Stimulated activated CD8-positive, alpha-beta memory T cell treated with anti-CD3 and anti-CD28 coated beads, Interleukin-15, amount 100 ng/mL, for 24 hours (primary cell): Measurements from ENCODE around the gene GLB1L.
"Not testable (repeated sequence)": the region's sequence is repeated elsewhere in the genome, so short reads cannot be mapped to it uniquely, and the experiment has no call there.

ENCODE experiments used
- DNase-seq: peaks from one replicate; pipeline ENCODE4 v3.0.0-alpha.2; 2020; ENCODE audit warnings: low read depth

The GLB1L gene

GRCh38 chr2:219280651-219281050 lies 35.4 kb upstream of the GLB1L start:
- DNase-seq: no peak

GRCh38 chr2:219279916-219280516 lies 34.8 kb upstream of the GLB1L start:
- DNase-seq: no peak

- DNase-seq: peak; percentile 94
These were observed 34.1 kb upstream of the GLB1L start, which contains the start of gene DNAJB2 for GRCh38 chr2:219279151-219279915. Gene DNAJB2, plus strand, starts transcription at chr2:219279366. Its CDS starts 468 bp downstream, at chr2:219279834.

- no peak for DNase-seq
These were observed 33.5 kb upstream of the GLB1L start for GRCh38 chr2:219278655-219279150.

GRCh38 chr2:219277703-219278654 lies 32.7 kb upstream of the GLB1L start:
- DNase-seq: peak; percentile 53

- no peak for DNase-seq
These were observed 29.2 kb upstream of the GLB1L start for GRCh38 chr2:219274361-219274921.

- no peak for DNase-seq
These were observed 28.7 kb upstream of the GLB1L start for GRCh38 chr2:219273937-219274336.

GRCh38 chr2:219272995-219273394 lies 27.8 kb upstream of the GLB1L start:
- no peak for DNase-seq

GRCh38 chr2:219272356-219272755 lies 27.1 kb upstream of the GLB1L start:
- DNase-seq: no peak

- DNase-seq: no peak
These were observed 25.8 kb upstream of the GLB1L start for GRCh38 chr2:219271021-219271420.

GRCh38 chr2:219270055-219270372 lies 24.8 kb upstream of the GLB1L start:
- DNase-seq: no peak

- DNase-seq: no peak
These were observed 24.3 kb upstream of the GLB1L start for GRCh38 chr2:219269362-219270054.

GRCh38 chr2:219268294-219268693 lies 23.1 kb upstream of the GLB1L start:
- no peak for DNase-seq

- no peak for DNase-seq
These were observed 21.6 kb upstream of the GLB1L start for GRCh38 chr2:219266886-219267285.

- no peak for DNase-seq
These were observed 21.0 kb upstream of the GLB1L start for GRCh38 chr2:219266232-219266631.

GRCh38 chr2:219261024-219261855 lies 16.0 kb upstream of the GLB1L start:
- no peak for DNase-seq

- DNase-seq: not testable (repeated sequence)
These were observed 13.7 kb upstream of the GLB1L start for GRCh38 chr2:219258942-219259341.

- DNase-seq: no peak
These were observed 9.5 kb upstream of the GLB1L start for GRCh38 chr2:219254590-219255201.

- peak; percentile 74 for DNase-seq
These were observed 8.7 kb upstream of the GLB1L start, which contains the start of gene TUBA4A for GRCh38 chr2:219253753-219254589. Gene TUBA4A, minus strand, starts transcription at chr2:219253918. Its CDS starts 60 bp downstream, at chr2:219253858.
